Measurements from ENCODE around the gene TWF1.

DNA sequence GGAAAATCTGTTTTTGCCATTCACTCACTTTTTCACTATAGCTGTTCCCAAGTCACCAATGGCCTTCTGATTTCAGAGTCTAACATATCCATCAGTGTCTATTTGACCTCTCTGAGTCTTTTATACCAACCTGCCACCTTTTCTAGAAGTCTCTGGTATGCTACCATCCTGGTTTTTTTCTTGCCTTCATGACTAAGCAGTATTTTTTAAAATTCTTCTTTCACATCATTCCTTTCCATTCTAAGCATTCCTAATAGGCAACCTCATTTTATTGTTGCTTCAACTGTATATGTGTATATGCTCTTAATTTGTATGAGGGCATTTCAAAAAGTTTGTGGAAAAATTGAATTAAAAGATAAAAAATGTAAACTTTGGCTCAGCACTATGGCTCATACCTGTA lies 42.3 kb downstream of the TWF1 start:
- TF ChIP-seq CTCF (IDR thresholded peaks at IDR 0.05; ENCODE audit: low read depth, low read length, poor library complexity, severe bottlenecking) = no peak
- no peak for TF ChIP-seq EZH2phosphoT487 (IDR thresholded peaks at IDR 0.05; ENCODE audit: borderline replicate concordance, low read length)
